Subcutaneous adipose tissue (tissue), 4 donors: Measurements from ENCODE around the gene MAP2K6. TPM values are rescaled to one million over a fixed set of nuclear protein-coding genes. Genes with fewer than 3 reads are reported as not detected.

Experiments
- total RNA-seq, 4 donors: library from RNA; depleted of rRNA; stranded (reverse); fragments of >200 nt; gene quantifications; one replicate each; pipeline ENCODE4 v1.1.0, GENCODE V29; 2016
- TF ChIP-seq, protein P1 (sequence below): fragments of 450-650 bp; IDR thresholded peaks from one replicate; pipeline ENCODE4 v1.5.1; 2016; ENCODE audit warnings: low read depth, mild to moderate bottlenecking, control low read depth, antibody characterized with exemption, moderate library complexity

Gene MAP2K6
- total RNA-seq, 4 donors from 2014 or later = 6.0 to 13.7 (median 9.5) TPM

DNA sequence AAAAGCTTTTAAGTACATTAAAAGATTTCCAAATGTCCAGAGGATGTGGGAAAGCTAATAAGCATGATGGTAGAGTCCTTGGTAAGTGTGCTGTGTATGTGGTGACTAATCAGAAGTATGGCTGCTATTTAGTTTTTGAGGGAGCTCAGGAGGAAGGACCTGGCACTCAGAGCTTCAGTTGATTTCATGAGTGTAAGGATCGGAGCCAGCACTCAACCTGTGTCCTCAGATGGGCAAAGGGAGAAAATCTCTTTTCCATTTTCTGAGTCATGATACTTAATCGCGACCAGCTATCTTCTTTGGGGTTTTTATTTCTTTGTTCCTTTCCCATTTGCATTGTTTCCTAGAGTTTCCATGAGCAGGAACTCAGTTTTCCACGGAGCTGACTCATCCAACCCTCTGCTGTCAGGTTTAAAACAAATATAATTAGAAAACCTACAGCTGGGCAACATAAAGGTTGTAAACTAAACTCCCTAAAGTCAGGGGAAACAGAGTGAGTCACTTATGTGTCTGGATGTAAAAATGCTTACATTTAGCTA, 125.4 kb downstream of the MAP2K6 start:
- TF ChIP-seq, protein P1, sequence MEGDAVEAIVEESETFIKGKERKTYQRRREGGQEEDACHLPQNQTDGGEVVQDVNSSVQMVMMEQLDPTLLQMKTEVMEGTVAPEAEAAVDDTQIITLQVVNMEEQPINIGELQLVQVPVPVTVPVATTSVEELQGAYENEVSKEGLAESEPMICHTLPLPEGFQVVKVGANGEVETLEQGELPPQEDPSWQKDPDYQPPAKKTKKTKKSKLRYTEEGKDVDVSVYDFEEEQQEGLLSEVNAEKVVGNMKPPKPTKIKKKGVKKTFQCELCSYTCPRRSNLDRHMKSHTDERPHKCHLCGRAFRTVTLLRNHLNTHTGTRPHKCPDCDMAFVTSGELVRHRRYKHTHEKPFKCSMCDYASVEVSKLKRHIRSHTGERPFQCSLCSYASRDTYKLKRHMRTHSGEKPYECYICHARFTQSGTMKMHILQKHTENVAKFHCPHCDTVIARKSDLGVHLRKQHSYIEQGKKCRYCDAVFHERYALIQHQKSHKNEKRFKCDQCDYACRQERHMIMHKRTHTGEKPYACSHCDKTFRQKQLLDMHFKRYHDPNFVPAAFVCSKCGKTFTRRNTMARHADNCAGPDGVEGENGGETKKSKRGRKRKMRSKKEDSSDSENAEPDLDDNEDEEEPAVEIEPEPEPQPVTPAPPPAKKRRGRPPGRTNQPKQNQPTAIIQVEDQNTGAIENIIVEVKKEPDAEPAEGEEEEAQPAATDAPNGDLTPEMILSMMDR = no peak

DNA sequence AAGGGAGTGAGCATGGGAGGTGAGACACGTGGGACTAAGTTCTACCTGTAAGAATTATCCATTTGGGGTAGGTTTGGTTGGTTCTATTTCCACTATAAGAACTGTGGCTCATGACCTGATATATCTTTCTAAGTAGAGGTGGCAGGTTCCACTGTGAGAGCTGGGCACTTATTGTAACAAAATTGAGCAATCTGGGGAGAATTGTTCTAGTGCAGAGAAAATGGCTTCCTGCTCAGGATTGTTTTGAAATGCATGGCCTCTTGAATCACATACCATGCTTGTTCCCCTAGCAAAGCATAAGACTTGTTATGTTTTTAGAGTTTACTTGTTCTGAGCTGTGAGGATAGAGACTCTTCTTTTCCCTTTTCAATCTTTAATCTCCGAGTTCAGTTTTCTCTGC, 125.9 kb downstream of the MAP2K6 start:
- TF ChIP-seq, protein P1 = no peak

DNA sequence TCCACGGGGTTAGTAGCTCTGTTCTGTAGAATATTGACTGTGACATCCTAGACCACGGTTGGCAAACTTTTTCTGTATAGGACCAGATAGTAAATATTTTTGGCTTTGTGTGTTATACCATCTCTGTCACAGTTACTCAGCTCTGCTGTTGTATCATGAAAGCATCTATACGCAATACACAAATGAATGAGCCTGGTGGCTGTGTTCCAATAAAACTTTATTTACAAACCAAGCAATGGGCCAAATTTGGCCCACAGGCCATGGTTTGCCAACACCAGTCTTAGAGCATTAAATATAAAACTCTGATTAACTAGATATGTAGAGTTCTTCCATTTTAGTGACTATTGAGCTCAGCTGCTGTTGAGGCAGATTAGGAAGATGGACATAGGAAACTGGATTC, 132.7 kb downstream of the MAP2K6 start:
- TF ChIP-seq, protein P1 = no peak

DNA sequence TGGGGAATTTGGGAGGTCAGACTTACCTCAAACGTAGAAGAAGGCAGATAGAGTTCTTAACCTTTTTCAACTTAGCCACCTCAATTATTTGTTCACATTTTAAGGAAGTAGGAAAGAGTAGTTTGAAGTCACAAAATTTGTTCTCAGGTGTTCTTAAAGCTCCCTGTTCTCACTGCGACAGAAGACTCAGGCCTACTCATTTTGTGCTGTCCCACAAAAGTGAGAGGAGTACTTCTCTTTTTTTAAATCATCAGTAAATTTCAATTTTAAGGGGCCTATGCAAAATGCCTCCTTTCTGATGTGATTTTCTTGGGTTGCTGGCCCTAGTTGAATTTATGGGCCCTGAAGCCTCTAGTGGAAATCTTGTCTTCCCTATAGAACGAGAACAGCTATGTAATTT, 133.4 kb downstream of the MAP2K6 start:
- TF ChIP-seq, protein P1 = no peak

DNA sequence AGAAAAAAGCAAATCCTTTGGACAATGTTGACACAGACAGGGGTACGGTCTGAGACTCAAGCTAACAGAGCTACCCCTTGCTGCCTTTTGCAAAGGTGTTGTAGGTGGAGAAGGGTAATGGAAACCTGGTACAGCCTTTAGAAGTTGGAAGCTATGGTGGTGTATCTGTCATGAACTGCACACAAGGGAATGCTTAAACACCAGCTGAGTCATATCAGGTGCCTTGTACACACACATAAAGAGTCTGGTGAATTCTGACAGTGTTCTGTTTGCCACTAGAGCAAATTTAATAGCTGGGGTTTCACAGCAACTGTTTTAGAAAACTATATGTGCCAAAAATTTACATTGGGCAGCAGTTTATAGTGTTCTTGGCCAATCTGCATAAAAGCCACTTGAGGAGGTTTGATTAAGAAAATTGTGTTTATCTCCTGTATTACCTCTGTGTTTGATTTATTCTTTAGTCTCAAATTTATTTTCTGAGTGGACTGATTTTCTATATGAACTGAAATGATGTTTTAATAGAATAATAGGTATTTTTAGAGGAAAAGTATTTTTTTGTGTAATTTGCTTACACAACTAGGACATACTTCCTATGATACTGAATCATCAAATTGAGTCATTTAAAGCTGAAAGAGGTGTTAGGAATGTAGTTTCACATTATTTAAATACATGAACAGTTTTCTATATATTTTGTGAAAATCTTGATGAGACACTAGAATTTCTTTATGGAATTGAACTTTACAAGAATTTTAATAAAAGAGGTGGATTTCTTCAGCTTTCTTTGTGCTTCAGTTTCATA, 136.9 kb downstream of the MAP2K6 start:
- TF ChIP-seq, protein P1 = no peak

DNA sequence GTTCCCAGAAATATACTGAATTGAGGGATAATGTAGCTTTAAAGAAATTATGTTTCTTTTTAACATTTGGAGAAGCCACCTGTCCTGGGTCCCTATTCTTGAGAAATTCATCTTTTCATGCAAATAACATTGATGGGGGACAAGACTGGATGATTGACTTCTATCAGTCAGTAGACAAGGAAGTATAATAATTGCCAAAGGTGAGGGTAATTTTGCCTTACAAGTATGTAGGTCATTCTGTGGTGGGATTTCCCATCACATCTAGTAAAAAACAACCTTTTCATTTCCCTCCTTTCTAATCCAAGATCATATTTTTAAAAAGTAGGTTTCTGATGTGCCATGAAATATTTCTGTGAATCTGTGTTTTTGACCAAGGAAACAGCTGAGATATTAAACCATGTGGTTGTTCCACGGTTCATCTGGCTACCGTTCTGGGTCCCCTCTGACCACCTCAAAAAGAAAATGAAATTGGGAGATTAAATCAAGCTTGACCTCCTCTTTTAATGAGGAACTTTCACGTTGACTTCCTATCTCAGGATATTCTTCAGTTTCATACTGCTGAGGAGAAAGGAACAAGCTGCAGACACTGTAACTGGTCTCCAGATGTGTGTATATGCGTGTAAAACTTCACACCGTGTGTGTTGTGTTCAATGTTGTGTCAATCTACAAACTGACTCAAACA, 138.6 kb downstream of the MAP2K6 start:
- TF ChIP-seq, protein P1 = no peak

DNA sequence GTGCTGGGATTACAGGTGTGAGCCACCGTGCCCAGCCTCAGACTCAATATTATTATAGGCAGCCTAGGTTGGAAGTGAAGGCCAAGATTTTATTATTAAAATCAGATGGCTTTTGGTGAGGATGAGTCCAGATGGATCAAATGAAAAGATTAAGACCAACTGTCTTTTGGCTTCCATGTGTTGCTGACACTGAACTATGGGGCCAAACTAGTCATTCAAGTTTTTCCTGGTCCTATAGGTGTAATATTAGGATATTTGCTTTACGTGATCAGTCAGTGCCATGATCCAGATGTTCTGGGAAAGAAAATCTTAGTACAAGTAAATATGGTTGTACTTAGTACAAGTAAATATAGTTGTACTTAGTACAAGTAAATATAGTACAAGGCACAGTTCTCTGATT, 140.6 kb downstream of the MAP2K6 start:
- TF ChIP-seq, protein P1 = no peak
